Activated CD4-positive, alpha-beta T cell treated with anti-CD3 and anti-CD28 coated beads, Interleukin-2, amount 10 ng/mL, durations not matched to agents 7 days and 5 days (primary cell): ENCODE results near the gene CSF1. TPM values are rescaled to one million over a fixed set of nuclear protein-coding genes. Genes with fewer than 3 reads are reported as not detected.
"Not testable (repeated sequence)": the region's sequence is repeated elsewhere in the genome, so short reads cannot be mapped to it uniquely, and the experiment has no call there.

Source experiments
- CTCF ChIA-PET: fragments of 350-600 bp; sonication (Branson Sonifier 250); formaldehyde crosslinking; loops from one replicate; lab custom pipeline; 2021; ENCODE audit warnings: antibody characterized with exemption; lab: Charles Lee
- POLR2A ChIA-PET: fragments of 350-600 bp; sonication (Branson Sonifier 250); formaldehyde crosslinking; loops from one replicate; lab custom pipeline; 2021; ENCODE audit warnings: antibody characterized with exemption; lab: Charles Lee
- DNase-seq: peaks from one replicate; pipeline ENCODE4 v3.0.0-alpha.2; 2020
- H3K27ac Mint-ChIP-seq: one replicate; pipeline ENCODE4 v1.8.0; 2021; ENCODE audit warnings: mild to moderate bottlenecking, moderate library complexity, mixed read lengths
- H3K27me3 Mint-ChIP-seq: one replicate; pipeline ENCODE4 v1.8.0; 2021; ENCODE audit warnings: mixed read lengths
- H3K36me3 Mint-ChIP-seq: one replicate; pipeline ENCODE4 v1.8.0; 2021; ENCODE audit warnings: low read depth, mixed read lengths
- H3K4me1 Mint-ChIP-seq: one replicate; pipeline ENCODE4 v1.8.0; 2021; ENCODE audit warnings: mixed read lengths
- H3K4me3 Mint-ChIP-seq: one replicate; pipeline ENCODE4 v1.8.0; 2021; ENCODE audit warnings: mild to moderate bottlenecking, moderate library complexity, mixed read lengths
- H3K9me3 Mint-ChIP-seq: one replicate; pipeline ENCODE4 v1.8.0; 2021; ENCODE audit warnings: mixed read lengths
- total RNA-seq, 2 experiments: library from RNA; stranded (reverse); gene quantifications; one replicate each; pipeline ENCODE4 v1.2.3, GENCODE V29; 2021

Gene CSF1
- total RNA-seq, 2 experiments from 2014 or later = 39.5 to 42.4 TPM

DNA sequence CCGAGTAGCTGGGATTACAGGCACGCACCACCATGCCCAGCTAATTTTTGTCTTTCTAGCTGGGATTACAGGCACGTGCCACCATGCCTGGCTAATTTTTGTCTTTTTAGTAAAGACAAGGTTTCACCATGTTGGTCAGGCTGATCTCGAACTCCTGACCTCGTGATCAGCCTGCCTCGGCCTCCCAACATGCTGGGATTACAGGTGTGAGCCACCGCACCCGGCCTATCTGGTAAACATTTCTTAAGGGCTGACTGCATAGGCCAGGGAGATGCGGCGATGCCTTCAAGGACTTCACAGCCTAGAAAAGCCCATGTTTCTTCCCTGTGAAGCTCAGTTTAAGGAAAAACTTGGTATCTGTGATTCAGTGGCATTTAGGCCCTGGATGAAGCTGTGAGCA, 9.7 kb downstream of the CSF1 start:
- POLR2A ChIA-PET = interaction anchor here (0.5 kb wide), 1 partner anchor 138 kb away, joined by 3 read pairs; no protein-coding TSS in a partner anchor
- H3K9me3 Mint-ChIP-seq, H3K4me1 Mint-ChIP-seq, H3K27ac Mint-ChIP-seq, H3K27me3 Mint-ChIP-seq, DNase-seq, H3K4me3 Mint-ChIP-seq: not testable (repeated sequence)
- H3K36me3 Mint-ChIP-seq = peaks cover 67% of the 10 kb centered on the region
- CTCF ChIA-PET = interaction anchor here (0.5 to 8.8 kb wide), 10 partner anchors 10 to 249 kb away, joined by 3 to 38 read pairs (median 4); partner anchors contain the start of gene AHCYL1

DNA sequence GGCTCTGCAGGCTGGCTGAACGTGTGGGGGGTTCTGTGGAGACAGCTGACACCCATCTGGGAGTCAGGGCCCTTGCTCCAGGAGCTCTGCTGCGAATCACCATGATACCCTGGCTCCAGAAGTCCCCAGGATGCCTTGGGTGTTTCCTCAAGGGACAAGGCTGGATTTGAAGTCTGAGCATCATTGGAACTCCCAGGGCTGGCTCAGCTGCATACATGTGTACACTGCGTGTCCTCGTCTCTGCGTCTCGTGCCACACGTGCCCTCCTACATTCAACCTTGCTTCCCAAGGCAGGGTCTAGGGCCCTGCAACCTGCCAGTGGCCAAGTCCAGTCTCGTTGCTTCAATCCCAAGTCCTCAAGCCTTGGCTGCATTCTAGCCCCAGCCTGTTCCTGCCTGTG, 11.7 kb downstream of the CSF1 start:
- no peak overlapping the region for H3K27ac Mint-ChIP-seq
- no peak overlapping the region for H3K4me3 Mint-ChIP-seq
- no peaks in the 10 kb centered on the region for H3K4me1 Mint-ChIP-seq
- ChIA-PET POLR2A (no interaction called here), CTCF (interaction anchor here (1.1 to 3.5 kb wide), 4 partner anchors 8 to 131 kb away, joined by 3 to 9 read pairs (median 4); no protein-coding TSS in a partner anchor)
- no peak for DNase-seq
- H3K27me3 Mint-ChIP-seq = no peaks in the 10 kb centered on the region
- H3K36me3 Mint-ChIP-seq = peaks cover 73% of the 10 kb centered on the region
- H3K9me3 Mint-ChIP-seq = peaks cover 2% of the 10 kb centered on the region

- Mint-ChIP-seq H3K27me3 (no peaks in the 10 kb centered on the region), H3K4me3 (no peak overlapping the region), H3K36me3 (peaks cover 66% of the 10 kb centered on the region), H3K9me3 (peaks cover 2% of the 10 kb centered on the region), H3K4me1 (no peaks in the 10 kb centered on the region), H3K27ac (no peak overlapping the region)
- POLR2A ChIA-PET = no interaction called here
- DNase-seq = no peak
- CTCF ChIA-PET = interaction anchor here (0.8 to 3.5 kb wide), 9 partner anchors 10 to 147 kb away, joined by 3 to 9 read pairs (median 4); no protein-coding TSS in a partner anchor
Measured at GRCh38 chr1:109923131-109923945, 12.7 kb downstream of the CSF1 start.

DNA sequence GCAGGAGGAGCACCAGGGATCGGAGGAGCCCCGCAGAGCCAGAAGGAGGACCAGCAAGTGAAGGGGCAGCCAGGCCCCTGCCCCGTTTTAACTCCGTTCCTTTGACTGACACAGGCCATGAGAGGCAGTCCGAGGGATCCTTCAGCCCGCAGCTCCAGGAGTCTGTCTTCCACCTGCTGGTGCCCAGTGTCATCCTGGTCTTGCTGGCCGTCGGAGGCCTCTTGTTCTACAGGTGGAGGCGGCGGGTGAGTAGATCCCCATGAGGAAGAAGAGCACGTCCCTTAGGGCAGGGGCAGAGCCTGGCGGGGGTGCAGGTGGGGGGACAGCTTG, 13.3 kb downstream of the CSF1 start:
- peaks cover 2% of the 10 kb centered on the region for H3K9me3 Mint-ChIP-seq
- H3K27ac Mint-ChIP-seq = peak overlapping the region; percentile 12
- H3K4me1 Mint-ChIP-seq = no peaks in the 10 kb centered on the region
- DNase-seq = no peak
- H3K4me3 Mint-ChIP-seq = no peak overlapping the region
- ChIA-PET CTCF (interaction anchor here (0.8 to 3.5 kb wide), 5 partner anchors 10 to 147 kb away, joined by 3 to 9 read pairs (median 5); no protein-coding TSS in a partner anchor), POLR2A (no interaction called here)
- peaks cover 63% of the 10 kb centered on the region for H3K36me3 Mint-ChIP-seq
- no peaks in the 10 kb centered on the region for H3K27me3 Mint-ChIP-seq

GRCh38 chr1:109924316-109924715, 13.7 kb downstream of the CSF1 start:
- H3K27ac Mint-ChIP-seq = peak overlapping the region; percentile 12
- POLR2A ChIA-PET = no interaction called here
- CTCF ChIA-PET = interaction anchor here (0.8 to 3.5 kb wide), 4 partner anchors 10 to 148 kb away, joined by 3 to 9 read pairs (median 6); no protein-coding TSS in a partner anchor
- no peaks in the 10 kb centered on the region for H3K27me3 Mint-ChIP-seq
- DNase-seq = no peak
- H3K4me3 Mint-ChIP-seq = no peak overlapping the region
- H3K9me3 Mint-ChIP-seq = peaks cover 2% of the 10 kb centered on the region
- peaks cover 61% of the 10 kb centered on the region for H3K36me3 Mint-ChIP-seq
- H3K4me1 Mint-ChIP-seq = no peaks in the 10 kb centered on the region

DNA sequence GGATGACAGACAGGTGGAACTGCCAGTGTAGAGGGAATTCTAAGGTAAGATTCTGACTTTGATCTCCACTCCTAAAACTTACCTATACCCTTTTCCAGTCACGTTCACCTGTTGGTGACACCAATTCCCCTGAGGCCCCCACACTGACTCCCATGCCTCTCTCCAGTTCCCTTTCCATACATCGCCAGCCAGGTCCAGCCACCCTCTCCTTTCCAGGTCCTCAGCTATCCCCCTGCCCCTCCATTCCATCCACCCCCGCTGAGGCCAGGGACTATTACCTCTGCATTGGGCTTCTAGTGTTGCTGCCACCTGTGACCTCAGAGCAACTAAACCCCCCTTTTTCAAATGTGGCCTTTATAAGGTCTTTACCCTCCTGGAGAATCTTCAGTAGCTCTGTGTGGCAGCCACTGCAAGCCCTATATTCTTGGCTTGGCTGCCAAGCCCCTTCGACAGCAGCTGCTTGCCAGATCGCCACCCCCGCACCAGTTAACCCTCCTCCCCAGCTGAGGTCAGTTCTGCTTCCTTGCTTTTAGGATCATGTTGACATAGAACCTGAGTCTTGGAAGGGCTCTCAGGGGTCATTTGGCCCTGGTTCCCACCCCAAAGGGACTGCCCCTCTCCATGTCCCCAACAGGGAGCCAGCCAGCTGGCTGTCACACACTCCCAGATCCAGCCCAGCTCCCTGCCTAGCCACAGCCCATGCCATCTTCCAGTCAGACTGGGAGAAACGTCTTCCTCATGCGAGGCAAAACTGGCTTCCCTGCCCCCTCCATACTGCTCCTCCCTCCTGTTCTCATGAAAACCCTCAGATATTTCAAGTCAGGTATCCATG, 14.7 kb downstream of the CSF1 start:
- DNase-seq = no peak
- Mint-ChIP-seq H3K27me3 (no peaks in the 10 kb centered on the region), H3K27ac (no peak overlapping the region), H3K4me3 (no peak overlapping the region), H3K9me3 (peaks cover 2% of the 10 kb centered on the region), H3K36me3 (peaks cover 61% of the 10 kb centered on the region), H3K4me1 (no peaks in the 10 kb centered on the region)
- ChIA-PET CTCF (interaction anchor here (0.5 to 3.5 kb wide), 4 partner anchors 12 to 51 kb away, joined by 3 to 9 read pairs (median 6); no protein-coding TSS in a partner anchor), POLR2A (no interaction called here)

DNA sequence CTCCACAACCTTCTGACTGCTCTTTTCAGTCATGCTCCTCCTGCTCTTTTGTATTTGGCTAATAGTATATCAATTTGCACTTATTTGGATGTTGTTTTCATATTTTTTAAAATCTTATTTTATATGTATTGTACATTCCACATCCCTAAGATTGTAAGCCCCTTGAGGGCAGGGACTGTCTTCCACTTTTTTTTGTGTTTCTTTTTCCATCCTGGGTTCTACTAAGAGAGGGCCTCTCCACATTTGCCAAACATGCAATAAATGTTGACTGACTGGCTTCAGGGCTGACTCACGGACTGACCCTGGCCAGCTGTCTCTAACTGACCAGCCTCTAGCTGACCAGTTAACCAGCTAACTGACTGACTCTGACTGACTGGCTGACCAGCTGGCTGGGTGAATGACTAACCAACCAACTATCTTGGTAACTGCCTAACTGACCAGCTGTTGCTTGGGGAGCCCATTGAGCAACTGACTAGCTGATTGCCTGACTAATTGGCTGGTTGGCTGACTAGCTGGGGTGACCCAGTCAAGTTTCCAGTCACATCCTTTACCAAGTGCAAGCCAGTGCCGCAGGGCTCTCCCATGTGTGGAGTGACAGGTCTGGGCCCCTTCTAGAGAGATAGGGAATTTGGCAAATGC, 16.1 kb downstream of the CSF1 start:
- Mint-ChIP-seq H3K4me3 (no peak overlapping the region), H3K9me3 (peaks cover 2% of the 10 kb centered on the region), H3K4me1 (no peaks in the 10 kb centered on the region), H3K27ac (no peak overlapping the region), H3K36me3 (peaks cover 56% of the 10 kb centered on the region), H3K27me3 (no peaks in the 10 kb centered on the region)
- ChIA-PET CTCF (interaction anchor here (0.7 to 1.6 kb wide), 2 partner anchors 50 to 287 kb away, joined by 3 read pairs; no protein-coding TSS in a partner anchor), POLR2A (no interaction called here)
- no peak for DNase-seq

GRCh38 chr1:109927356-109927755, 16.7 kb downstream of the CSF1 start:
- H3K27me3 Mint-ChIP-seq = no peaks in the 10 kb centered on the region
- H3K9me3 Mint-ChIP-seq = peaks cover 2% of the 10 kb centered on the region
- no peak overlapping the region for H3K4me3 Mint-ChIP-seq
- no peaks in the 10 kb centered on the region for H3K4me1 Mint-ChIP-seq
- CTCF ChIA-PET = interaction anchor here (0.7 kb wide), 1 partner anchor 287 kb away, joined by 3 read pairs; no protein-coding TSS in a partner anchor
- no peak overlapping the region for H3K27ac Mint-ChIP-seq
- peaks cover 50% of the 10 kb centered on the region for H3K36me3 Mint-ChIP-seq
- DNase-seq = no peak
- POLR2A ChIA-PET = no interaction called here

DNA sequence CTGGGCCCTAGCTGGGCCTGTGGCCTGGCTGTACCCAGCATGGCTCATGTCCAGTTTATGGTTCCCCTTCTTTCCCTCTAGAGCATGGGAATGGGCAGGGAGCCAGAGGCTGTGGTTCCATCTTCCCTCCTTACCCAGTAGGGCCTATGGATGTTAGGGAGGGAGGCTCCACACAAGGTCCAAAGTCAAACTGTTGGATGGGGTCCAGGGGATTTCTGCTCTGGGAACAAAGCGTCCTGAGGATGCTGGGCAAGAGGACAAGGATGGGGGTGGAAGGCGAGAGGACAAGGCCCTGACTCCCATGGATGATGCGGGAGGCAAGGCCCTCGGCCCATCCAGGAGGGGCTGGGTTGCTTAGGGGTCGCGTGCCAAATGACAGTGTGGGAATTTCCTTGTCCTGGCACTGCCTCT, 17.3 kb downstream of the CSF1 start:
- H3K27me3 Mint-ChIP-seq = no peaks in the 10 kb centered on the region
- H3K36me3 Mint-ChIP-seq = peaks cover 44% of the 10 kb centered on the region
- H3K27ac Mint-ChIP-seq = no peak overlapping the region
- no peak overlapping the region for H3K4me3 Mint-ChIP-seq
- H3K9me3 Mint-ChIP-seq = peaks cover 2% of the 10 kb centered on the region
- POLR2A ChIA-PET = no interaction called here
- DNase-seq = no peak
- H3K4me1 Mint-ChIP-seq = no peaks in the 10 kb centered on the region
- CTCF ChIA-PET = no interaction called here

GRCh38 chr1:109928591-109929111, 18.0 kb downstream of the CSF1 start:
- no peak overlapping the region for H3K4me3 Mint-ChIP-seq
- H3K27me3 Mint-ChIP-seq = no peaks in the 10 kb centered on the region
- POLR2A ChIA-PET = no interaction called here
- H3K27ac Mint-ChIP-seq = no peak overlapping the region
- peaks cover 38% of the 10 kb centered on the region for H3K36me3 Mint-ChIP-seq
- H3K4me1 Mint-ChIP-seq = peaks cover 1% of the 10 kb centered on the region
- DNase-seq = no peak
- CTCF ChIA-PET = interaction anchor here (1.0 kb wide), 1 partner anchor 13 kb away, joined by 4 read pairs; no protein-coding TSS in a partner anchor
- peaks cover 2% of the 10 kb centered on the region for H3K9me3 Mint-ChIP-seq

DNA sequence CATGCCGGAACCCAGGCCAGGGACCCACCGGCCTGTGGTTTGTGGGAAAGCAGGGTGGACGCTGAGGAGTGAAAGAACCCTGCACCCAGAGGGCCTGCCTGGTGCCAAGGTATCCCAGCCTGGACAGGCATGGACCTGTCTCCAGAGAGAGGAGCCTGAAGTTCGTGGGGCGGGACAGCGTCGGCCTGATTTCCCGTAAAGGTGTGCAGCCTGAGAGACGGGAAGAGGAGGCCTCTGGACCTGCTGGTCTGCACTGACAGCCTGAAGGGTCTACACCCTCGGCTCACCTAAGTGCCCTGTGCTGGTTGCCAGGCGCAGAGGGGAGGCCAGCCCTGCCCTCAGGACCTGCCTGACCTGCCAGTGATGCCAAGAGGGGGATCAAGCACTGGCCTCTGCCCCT, 18.5 kb downstream of the CSF1 start:
- no peaks in the 10 kb centered on the region for H3K27me3 Mint-ChIP-seq
- CTCF ChIA-PET = interaction anchor here (1.0 kb wide), 1 partner anchor 14 kb away, joined by 4 read pairs; no protein-coding TSS in a partner anchor
- peaks cover 34% of the 10 kb centered on the region for H3K36me3 Mint-ChIP-seq
- peaks cover 6% of the 10 kb centered on the region for H3K4me1 Mint-ChIP-seq
- no peak overlapping the region for H3K27ac Mint-ChIP-seq
- H3K4me3 Mint-ChIP-seq = no peak overlapping the region
- POLR2A ChIA-PET = no interaction called here
- peaks cover 2% of the 10 kb centered on the region for H3K9me3 Mint-ChIP-seq
- DNase-seq = no peak
